NCI-H2196 (cell line): ENCODE measurements around the gene CLCNKA.
"Not testable (repeated sequence)": the region's sequence is repeated elsewhere in the genome, so short reads cannot be mapped to it uniquely, and the experiment has no call there.

Source experiments
- DNase-seq: peaks from one replicate; lab custom pipeline; 2025; ENCODE audit not compliant: unreplicated experiment; lab: John Stamatoyannopoulos, UW

Gene CLCNKA

GRCh38 chr1:15997637-15998280 is 24.1 kb upstream of the CLCNKA start:
- DNase-seq = no peak

GRCh38 chr1:15998929-15999328 is 22.9 kb upstream of the CLCNKA start:
- no peak for DNase-seq

GRCh38 chr1:16001274-16001673 is 20.6 kb upstream of the CLCNKA start:
- not testable (repeated sequence) for DNase-seq

GRCh38 chr1:16005597-16005996 is 16.2 kb upstream of the CLCNKA start:
- DNase-seq = no peak

DNA sequence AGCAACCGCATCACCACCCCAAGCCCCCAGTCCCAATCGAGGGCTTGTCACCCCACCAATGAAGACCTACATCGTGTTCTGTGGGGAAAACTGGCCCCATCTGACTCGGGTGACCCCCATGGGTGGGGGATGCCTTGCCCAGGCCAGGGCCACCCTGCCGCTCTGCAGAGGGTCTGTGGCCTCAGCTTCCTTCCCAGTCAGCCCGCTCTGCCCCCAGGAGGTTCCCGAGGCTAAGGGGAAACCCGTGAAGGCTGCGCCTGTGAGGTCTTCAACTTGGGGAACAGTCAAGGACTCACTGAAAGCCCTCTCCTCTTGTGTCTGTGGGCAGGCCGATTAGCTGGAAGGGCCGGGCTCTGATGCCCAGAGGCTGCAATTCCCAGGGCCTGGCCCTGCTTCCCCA is 15.8 kb upstream of the CLCNKA start:
- no peak for DNase-seq

DNA sequence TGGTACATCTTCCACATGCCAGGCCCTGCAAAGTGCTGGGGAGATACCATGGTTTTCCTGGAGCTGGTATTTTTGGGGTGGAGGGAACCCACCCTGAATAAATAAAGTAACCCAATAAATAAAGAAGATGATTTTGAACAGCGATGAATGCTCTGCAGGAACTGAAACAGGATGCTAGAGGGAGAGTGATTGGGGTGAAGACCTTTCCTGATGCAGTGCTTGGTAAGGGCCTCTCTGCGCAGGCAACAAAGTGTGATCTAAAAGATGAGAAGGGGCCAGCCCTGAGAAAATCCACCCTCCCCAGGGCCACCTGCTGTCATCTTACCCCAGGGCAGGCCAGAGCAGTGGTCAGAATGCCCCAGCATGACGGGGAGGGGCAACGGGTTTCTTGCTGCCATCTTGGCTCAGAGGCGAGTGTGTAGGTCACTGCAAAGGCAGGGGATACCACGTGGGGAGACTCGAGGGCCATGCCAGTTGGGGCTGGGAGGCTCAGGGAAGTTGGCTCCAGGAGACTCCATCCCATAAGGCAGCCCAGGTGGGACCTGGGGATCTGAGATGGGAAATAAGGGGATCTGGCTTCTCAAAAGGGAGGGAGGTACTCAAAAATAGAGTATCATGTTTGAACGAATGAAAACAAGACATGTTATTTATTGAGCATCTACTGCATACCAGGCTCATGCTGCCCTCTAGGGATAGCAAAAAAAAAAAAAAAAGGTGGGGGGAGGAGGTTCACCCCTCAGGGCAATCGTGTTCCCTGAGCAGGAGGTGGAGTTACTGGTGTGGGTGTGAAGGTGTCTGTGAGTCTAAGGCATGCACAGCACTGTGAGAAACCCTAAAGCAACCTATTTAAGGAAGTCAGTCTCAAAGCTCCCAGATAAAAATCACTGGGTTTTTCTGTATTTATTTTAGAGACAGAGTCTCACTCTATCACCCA is 15.0 kb upstream of the CLCNKA start:
- no peak for DNase-seq

DNA sequence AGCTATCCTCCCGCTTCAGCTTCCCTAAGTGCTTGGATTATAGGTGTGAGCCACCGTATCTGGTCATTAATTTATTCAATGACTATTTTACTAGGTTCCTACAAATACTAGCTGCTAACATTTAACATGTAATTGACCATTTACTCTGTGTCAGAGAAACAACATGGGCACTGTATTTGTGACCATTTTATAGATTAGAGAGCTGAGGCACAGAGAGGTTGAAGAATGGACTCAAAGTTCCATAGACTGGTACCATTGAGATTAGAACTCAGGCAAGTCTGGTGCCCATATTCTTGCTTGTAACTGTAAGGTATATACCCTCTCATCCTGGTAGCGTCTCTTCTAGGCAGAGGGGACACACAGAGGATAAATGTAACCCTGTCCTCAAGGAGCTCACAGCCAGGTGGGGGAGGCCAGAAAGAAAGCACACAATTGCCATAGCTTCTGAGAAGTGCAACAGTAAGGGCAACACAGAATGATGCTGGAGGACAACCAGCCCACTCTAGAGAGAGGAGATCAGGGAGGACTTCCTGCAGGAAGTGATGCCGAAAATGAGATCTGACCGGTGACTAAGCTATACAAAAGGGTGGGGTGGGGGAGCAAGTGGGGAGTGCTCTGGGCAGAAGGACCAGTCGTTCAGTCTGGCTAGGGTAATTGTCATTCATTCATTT is 14.0 kb upstream of the CLCNKA start:
- DNase-seq = no peak

- peak; percentile 76 for DNase-seq
Observed at GRCh38 chr1:16009030-16009460, 12.8 kb upstream of the CLCNKA start.

- no peak for DNase-seq
Observed at GRCh38 chr1:16009678-16010077, 12.2 kb upstream of the CLCNKA start.

GRCh38 chr1:16010837-16011236 is 11.0 kb upstream of the CLCNKA start:
- no peak for DNase-seq

- DNase-seq = no peak
Observed at GRCh38 chr1:16011936-16012589, 9.8 kb upstream of the CLCNKA start.

GRCh38 chr1:16012590-16013219 is 9.1 kb upstream of the CLCNKA start:
- DNase-seq = peak; percentile 68

DNA sequence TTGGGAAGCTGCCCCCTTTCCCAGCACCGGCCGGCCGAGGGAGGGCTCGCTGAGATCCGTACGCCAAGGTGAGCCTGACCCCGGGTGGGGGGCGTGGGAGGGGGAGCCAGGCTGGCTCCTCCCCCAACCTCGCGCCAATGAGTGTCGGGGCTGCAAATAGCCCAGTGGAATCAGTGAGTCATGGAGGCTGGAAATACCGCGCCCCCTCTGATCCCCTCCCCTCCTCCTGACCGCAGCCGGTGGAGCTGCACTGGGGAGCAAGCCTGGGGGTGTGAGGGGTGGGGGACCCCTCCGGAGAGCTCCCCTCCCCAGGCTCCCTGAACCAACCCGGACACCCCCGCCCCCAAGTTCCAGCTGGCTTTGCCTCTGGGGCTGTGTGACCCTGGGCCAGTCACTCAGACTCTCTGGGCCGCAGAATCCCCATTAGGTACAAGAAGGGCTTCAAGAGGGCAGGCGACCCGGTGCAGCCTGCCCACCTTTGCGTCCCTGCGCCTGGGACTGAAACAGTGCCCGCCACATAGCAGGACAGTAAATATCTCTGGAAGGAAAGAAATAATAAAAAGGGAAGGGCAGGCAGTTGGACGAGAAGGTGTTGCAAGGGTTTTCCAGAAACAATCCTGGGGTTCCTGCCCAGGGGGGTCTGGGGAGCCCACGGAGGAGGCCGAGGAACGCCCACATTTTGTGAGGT is 8.5 kb upstream of the CLCNKA start:
- peak; percentile 50 for DNase-seq

- no peak for DNase-seq
Observed at GRCh38 chr1:16013908-16014258, 8.0 kb upstream of the CLCNKA start.

- no peak for DNase-seq
Observed at GRCh38 chr1:16014509-16015482, 7.0 kb upstream of the CLCNKA start.

DNA sequence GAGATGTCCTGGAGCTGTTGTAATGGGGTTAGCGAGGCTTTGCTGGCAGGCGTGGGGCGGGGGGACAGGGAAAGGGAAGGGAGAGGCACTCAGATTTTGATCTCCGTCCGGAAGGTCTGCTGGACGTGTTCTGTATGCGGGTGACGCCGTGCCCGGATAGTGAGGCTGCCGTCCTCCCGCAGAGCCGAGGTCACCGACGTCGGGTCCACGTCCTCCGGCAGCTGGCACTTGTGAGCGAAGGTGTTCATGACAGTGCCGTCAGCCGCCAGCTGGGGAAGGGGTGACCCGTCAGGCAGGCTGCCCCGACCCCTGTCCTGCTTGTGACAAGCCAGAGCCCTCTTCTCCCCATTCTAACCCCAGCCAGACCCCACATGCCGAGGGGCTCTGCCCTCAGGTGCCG is 6.3 kb upstream of the CLCNKA start:
- DNase-seq = no peak

- DNase-seq = no peak
Observed at GRCh38 chr1:16015960-16016901, 5.6 kb upstream of the CLCNKA start.

- no peak for DNase-seq
Observed at GRCh38 chr1:16017076-16017460, 4.8 kb upstream of the CLCNKA start.
